Subcutaneous adipose tissue (tissue), 4 donors: ENCODE measurements around the gene CDC25B. TPM values are rescaled to one million over a fixed set of nuclear protein-coding genes. Genes with fewer than 3 reads are reported as not detected.

Experiments used
- total RNA-seq, 4 donors: library from RNA; depleted of rRNA; stranded (reverse); fragments of >200 nt; gene quantifications; one replicate each; pipeline ENCODE4 v1.1.0, GENCODE V29; 2016
- TF ChIP-seq, protein P1 (sequence below): fragments of 450-650 bp; IDR thresholded peaks from one replicate; pipeline ENCODE4 v1.5.1; 2016; ENCODE audit warnings: low read depth, mild to moderate bottlenecking, control low read depth, antibody characterized with exemption, moderate library complexity

The CDC25B gene
- total RNA-seq, 4 donors from 2014 or later = 14.7 to 25.6 (median 19.2) TPM

DNA sequence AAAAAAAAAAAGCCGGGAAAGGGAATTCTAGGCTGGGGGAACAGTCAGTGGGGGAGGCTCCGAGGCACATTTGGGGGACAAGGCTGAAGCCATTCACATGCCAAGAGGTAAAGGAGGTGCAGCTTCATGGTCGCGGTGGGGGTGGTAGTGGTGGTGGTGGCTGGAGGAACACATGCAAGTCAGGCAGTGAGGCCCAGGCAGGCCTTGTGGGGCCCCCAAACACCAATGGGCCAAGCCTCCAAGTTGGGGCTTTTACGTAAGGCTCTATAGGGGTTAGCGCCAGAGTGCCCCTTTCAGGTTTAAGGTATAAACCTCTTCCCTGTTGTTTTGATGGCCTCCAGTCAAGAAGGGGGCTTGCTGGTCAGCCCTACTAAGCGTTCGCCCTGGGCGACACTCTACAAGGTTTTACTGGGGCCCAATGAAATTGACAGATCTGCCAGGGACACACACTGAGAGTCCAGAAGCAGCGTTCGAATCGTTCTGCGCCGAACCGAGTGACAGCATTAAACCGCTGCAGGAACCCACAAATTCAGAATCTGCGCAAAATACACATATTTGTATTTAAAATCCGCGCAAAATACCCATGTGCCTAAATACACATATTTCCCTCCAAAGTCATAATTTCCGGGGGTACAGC is 23.4 kb downstream of the CDC25B start:
- TF ChIP-seq, protein P1, sequence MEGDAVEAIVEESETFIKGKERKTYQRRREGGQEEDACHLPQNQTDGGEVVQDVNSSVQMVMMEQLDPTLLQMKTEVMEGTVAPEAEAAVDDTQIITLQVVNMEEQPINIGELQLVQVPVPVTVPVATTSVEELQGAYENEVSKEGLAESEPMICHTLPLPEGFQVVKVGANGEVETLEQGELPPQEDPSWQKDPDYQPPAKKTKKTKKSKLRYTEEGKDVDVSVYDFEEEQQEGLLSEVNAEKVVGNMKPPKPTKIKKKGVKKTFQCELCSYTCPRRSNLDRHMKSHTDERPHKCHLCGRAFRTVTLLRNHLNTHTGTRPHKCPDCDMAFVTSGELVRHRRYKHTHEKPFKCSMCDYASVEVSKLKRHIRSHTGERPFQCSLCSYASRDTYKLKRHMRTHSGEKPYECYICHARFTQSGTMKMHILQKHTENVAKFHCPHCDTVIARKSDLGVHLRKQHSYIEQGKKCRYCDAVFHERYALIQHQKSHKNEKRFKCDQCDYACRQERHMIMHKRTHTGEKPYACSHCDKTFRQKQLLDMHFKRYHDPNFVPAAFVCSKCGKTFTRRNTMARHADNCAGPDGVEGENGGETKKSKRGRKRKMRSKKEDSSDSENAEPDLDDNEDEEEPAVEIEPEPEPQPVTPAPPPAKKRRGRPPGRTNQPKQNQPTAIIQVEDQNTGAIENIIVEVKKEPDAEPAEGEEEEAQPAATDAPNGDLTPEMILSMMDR = no peak

DNA sequence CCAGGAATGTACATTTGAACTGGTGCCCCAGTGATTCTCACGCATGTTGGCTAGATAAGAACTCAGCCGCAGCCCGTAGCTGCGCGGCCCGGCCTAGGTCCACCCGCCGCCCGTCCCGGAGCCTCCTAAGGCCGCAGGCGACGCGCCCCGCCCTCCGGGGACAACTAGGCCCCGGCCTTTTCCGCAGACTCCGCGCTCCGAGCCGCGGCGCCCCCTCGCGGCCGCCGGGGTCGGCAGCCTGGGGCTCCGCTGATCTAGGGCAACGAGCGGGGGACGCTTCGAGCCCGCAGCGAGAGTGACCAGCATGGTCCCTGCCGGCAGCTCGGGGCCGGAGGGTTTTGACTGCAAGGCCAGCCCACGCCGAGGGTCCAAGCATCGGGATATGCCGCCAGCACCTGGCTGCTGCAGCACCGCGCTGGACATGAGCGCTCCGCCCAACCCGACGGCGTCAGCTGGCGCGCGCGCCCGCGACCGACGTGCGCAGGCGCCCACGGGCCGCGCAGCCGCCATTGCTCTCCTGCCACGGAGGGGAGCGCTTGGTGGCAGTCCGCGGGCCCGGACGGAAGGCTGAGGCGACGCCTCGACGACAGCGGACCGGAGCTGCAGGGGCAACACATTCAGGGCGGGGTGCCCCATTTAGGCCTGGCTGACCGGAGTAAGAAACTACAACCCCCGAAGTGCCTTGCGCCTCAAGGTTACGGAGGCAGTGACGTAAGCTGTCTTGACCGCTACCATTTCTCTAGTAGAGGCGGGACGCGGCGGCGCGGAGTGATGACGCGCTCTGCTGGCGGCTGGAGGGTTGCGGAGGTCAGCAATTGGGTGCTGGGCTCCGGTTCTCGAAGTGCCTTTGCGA is 24.2 kb downstream of the CDC25B start, which contains the start of gene AP5S1:
Gene AP5S1 (plus strand): TSS at position 500 of the 853 bp plus-strand sequence. CDS start 1,571 bp downstream, outside the sequence.
- TF ChIP-seq, protein P1 = no peak

DNA sequence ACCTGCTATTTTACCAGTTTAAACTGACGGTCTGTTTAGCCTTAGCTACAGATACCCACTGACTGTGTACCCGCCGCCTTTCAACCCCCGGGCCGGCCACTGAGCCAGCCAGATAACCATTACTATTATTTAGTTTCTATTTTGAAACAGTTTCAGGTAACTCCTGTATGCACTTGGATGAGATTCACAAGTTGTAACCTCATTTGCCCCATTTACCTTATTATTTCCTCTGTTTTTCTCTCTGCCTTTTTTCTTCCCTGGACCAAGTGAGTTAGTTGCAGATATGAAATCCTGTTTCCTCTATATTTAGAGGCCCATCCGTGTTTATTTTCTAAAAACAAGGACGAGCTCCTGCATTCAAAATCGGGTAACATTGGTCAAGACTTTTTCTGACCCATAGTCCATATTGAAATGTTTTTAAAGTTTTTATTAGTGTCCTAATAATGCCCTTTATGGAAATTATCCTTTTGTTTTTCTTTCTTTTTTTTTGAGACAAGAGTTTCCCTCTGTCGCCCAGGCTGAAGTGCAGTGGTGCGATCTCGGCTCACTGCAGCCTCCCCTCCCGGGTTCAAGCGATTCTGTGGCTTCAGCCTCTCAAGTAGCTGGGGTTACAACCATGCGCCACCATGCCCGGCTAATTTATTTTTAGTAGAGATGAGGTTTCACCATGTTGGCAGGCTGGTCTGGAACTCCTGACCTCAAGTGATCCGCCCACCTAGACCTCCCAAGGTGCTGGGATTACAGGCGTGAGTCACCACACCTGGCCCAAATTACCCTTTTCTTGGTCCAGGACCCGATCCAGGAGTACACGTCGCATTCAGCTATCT is 25.0 kb downstream of the CDC25B start:
- TF ChIP-seq, protein P1 = no peak

DNA sequence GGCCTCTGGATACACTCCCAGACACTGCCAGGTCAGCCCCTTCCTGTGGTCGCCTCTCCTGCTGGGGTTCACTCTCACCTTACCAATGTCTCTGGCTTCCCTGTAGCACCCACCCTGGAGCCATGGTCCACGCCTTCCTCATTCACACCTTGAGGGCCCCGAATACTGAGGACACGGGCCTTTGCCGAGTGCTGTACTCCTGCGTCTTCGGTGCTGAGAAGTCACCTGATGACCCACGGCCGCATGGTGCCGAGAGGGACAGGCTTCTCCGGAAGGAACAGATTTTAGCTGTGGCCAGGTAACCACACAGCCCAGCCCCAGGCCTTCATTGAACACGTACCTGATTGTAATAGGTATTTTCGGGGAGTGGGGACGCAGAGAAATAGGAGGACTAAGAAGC is 25.9 kb downstream of the CDC25B start:
- TF ChIP-seq, protein P1 = no peak

DNA sequence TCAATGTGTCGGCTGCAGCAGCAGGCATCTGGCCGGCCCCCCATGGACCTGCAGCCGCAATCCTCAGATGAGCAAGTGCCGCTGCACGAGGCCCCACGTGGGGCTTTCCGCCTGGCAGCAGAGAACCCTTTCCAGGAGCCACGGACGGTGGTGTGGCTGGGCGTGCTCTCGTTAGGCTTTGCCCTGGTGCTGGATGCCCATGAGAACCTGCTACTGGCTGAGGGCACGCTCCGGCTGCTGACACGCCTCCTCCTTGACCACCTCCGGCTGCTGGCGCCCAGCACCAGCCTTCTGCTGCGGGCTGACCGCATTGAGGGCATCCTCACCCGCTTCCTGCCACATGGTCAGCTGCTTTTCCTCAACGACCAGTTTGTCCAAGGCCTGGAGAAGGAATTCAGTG is 27.8 kb downstream of the CDC25B start:
- TF ChIP-seq, protein P1 = no peak

DNA sequence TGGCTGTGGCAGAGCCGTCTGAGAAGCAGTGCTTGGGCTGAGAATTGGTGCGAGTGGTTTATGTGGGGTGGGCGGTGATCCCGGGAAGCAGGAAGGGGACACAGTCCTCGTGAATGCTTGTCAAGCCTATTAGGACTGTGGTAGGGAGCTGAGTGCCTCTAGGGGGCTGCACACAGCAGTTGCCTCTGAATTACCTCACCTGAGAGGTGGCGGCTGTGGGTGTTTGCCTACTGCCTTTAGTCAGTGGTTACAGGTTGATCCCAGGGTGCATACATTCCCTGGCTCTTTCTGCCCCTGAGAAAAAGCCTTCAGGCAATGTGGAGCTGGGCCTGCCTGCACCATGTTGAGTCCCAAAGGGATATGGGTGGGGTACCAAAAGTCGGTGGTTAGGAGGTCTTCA is 29.4 kb downstream of the CDC25B start:
- TF ChIP-seq, protein P1 = no peak
